K562 (cell line): Measurements from ENCODE around the gene AKR1A1. TPM values are rescaled to one million over a fixed set of nuclear protein-coding genes. Genes with fewer than 3 reads are reported as not detected.
A peak's percentile ranks its signal among the peaks of the same experiment; 100 is the strongest.

Experiments used
- BRF2 ChIP-seq: IDR thresholded peaks from 3 replicates; pipeline ENCODE4 v1.6.1; 2011; ENCODE audit warnings: borderline replicate concordance, mild to moderate bottlenecking; ENCODE audit not compliant: insufficient read length, insufficient read depth
- CREB1 ChIP-seq, 2 experiments: sonication (generic) in 1 of 2; formaldehyde crosslinking in 1 of 2; IDR thresholded peaks; 2 replicates each; pipeline versions ENCODE4 v1.6.1 to v1.8.0; 2012 to 2022; ENCODE audit warnings: inconsistent platforms in 1 of 2, mild to moderate bottlenecking in 1 of 2, missing genetic modification reagents in 1 of 2, moderate library complexity in 1 of 2
- EHMT2 ChIP-seq: fragments of 450-650 bp; IDR thresholded peaks from 2 replicates; pipeline ENCODE4 v1.6.1; 2018; ENCODE audit warnings: antibody characterized with exemption
- FOXM1 ChIP-seq, 2 experiments: fragments of 450-650 bp in 1 of 2; sonication (generic) in 1 of 2; formaldehyde crosslinking in 1 of 2; IDR thresholded peaks; 2 replicates each; pipeline versions ENCODE4 v1.6.1 to v1.9.0; 2017 to 2022; ENCODE audit warnings: low read depth in 2 of 2, mild to moderate bottlenecking in 2 of 2, missing genetic modification reagents in 1 of 2, moderate library complexity in 1 of 2
- GTF2F1 ChIP-seq: IDR thresholded peaks from 2 replicates; pipeline ENCODE4 v1.6.1; 2011; ENCODE audit warnings: low read depth, low read length, improper control_type of control experiment
- HBP1 ChIP-seq: fragments of 450-650 bp; formaldehyde crosslinking; IDR thresholded peaks from 2 replicates; pipeline ENCODE4 v1.4.0; 2022; ENCODE audit warnings: missing genetic modification characterization
- MEF2A ChIP-seq: IDR thresholded peaks from 2 replicates; pipeline ENCODE4 v1.6.1; 2011; ENCODE audit warnings: low read depth, mild to moderate bottlenecking, low read length, moderate library complexity; ENCODE audit not compliant: control insufficient read depth
- NKRF ChIP-seq: fragments of 450-650 bp; IDR thresholded peaks from 2 replicates; pipeline ENCODE4 v1.6.1; 2016; ENCODE audit warnings: borderline replicate concordance
- NUFIP1 ChIP-seq: fragments of 450-650 bp; IDR thresholded peaks from 2 replicates; pipeline ENCODE4 v1.6.1; 2018; ENCODE audit not compliant: partially characterized antibody
- PATZ1 ChIP-seq: fragments of 250-450 bp; sonication (Bioruptor Pico); IDR thresholded peaks from 2 replicates; pipeline ENCODE4 v1.5.0; 2020; ENCODE audit warnings: mild to moderate bottlenecking, borderline replicate concordance
- RBM39 ChIP-seq: fragments of 200-400 bp; formaldehyde crosslinking; optimal IDR thresholded peaks from 2 replicates; pipeline ENCODE3; 2018; ENCODE audit warnings: low read depth, low read length
- TBP ChIP-seq: optimal IDR thresholded peaks from 2 replicates; pipeline ENCODE3; 2011; ENCODE audit warnings: low read depth, low read length, improper control_type of control experiment
- TFAP4 ChIP-seq: sonication (generic); formaldehyde crosslinking; IDR thresholded peaks from 2 replicates; pipeline ENCODE4 v1.8.0; 2022; ENCODE audit warnings: missing genetic modification reagents, mild to moderate bottlenecking, moderate library complexity, borderline replicate concordance
- THAP12 ChIP-seq: fragments of 250-450 bp; sonication (Bioruptor Pico); IDR thresholded peaks from 2 replicates; pipeline ENCODE4 v1.9.0; 2021; ENCODE audit warnings: mild to moderate bottlenecking, inconsistent platforms
- WHSC1 ChIP-seq: IDR thresholded peaks from one replicate; pipeline ENCODE4 v1.6.1; 2012; ENCODE audit warnings: low read length, control low read depth, inconsistent platforms
- ZFX ChIP-seq: sonication (generic); formaldehyde crosslinking; IDR thresholded peaks from 2 replicates; pipeline ENCODE4 v1.8.0; 2022; ENCODE audit warnings: mild to moderate bottlenecking, missing genetic modification reagents, moderate library complexity
- ZNF584 ChIP-seq: fragments of 200-800 bp; sonication (Bioruptor generic); IDR thresholded peaks from 2 replicates; pipeline ENCODE4 v1.6.1; 2016; ENCODE audit warnings: low read depth, mild to moderate bottlenecking, missing genetic modification characterization, missing compliant biosample characterization
- ZNF717 ChIP-seq: fragments of 250-450 bp; sonication (Bioruptor Pico); IDR thresholded peaks from 2 replicates; pipeline ENCODE4 v1.5.0; 2021
- polyA plus RNA-seq, 8 experiments: library from polyadenylated mRNA; depleted of rRNA in 4 of 8; stranded (reverse) in 5 of 8; unstranded in 3 of 8; fragments of >200 nt; fragmentation: Nextera tagmentation in 2 of 8; fragmentation: Illumina TruSeq in 1 of 8; extraction: Ambion mirVana in 2 of 8; extraction: Trizol in 1 of 8; gene quantifications; 2 replicates each; pipeline versions ENCODE4 v1.2.1 to v1.2.3, GENCODE V29; 2011 to 2014; ENCODE audit warnings: inconsistent platforms in 1 of 8, missing spikeins in 1 of 8
- total RNA-seq, 7 experiments: library from RNA; depleted of rRNA in 6 of 7; stranded (reverse); fragments of >200 nt in 6 of 7; fragmentation: Illumina TruSeq in 2 of 7; extraction: Trizol in 2 of 7; gene quantifications; 2 replicates each; pipeline versions ENCODE4 v1.2.1 to v1.2.3, GENCODE V29; 2011 to 2021; ENCODE audit warnings: low replicate concordance in 1 of 7

Gene AKR1A1
- total and polyA plus RNA-seq, 9 of the 15 experiments (the other 6 are each of a cell fraction or from before 2014, with no cell fraction given) = 68.6 to 211 (median 132) TPM

GRCh38 chr1:45583264-45583665 is 32.6 kb downstream of the AKR1A1 start (continued):
- peak; percentile 92 for TF ChIP-seq CREB1 (IDR thresholded peaks at IDR 0.05)
- peak; percentile 96 for TF ChIP-seq CREB1 (CRISPR knock-in tag; IDR thresholded peaks at IDR 0.05)
- no peak for TF ChIP-seq TBP
- no peak for TF ChIP-seq ZNF717 (CRISPR knock-in tag)
- TF ChIP-seq ZFX (CRISPR knock-in tag) = no peak
- TF ChIP-seq NUFIP1 = no peak
- no peak for TF ChIP-seq RBM39
- TF ChIP-seq BRF2 = no peak
- TF ChIP-seq GTF2F1 = peak; percentile 87; the same call in 1 of the 2 replicates
- no peak for TF ChIP-seq PATZ1
- no peak for TF ChIP-seq HBP1
- TF ChIP-seq WHSC1 = no peak
- no peak for TF ChIP-seq EHMT2
- TF ChIP-seq MEF2A = no peak
- TF ChIP-seq NKRF = no peak
- TF ChIP-seq FOXM1 (IDR thresholded peaks at IDR 0.05; ENCODE audit: low read depth) = no peak
- TF ChIP-seq FOXM1 (CRISPR knock-in tag; IDR thresholded peaks at IDR 0.05; ENCODE audit: low read depth) = no peak
- no peak for TF ChIP-seq ZNF584 (CRISPR knock-in tag)
- TF ChIP-seq THAP12 = no peak
- peak; percentile 96 for TF ChIP-seq TFAP4 (CRISPR knock-in tag)
